AG04450 (cell line): ENCODE results near the gene ANKRD13A. TPM values are rescaled to one million over a fixed set of nuclear protein-coding genes. Genes with fewer than 3 reads are reported as not detected.

Experiments used
- CTCF ChIA-PET: fragments of 300-600, 350-600 bp; formaldehyde crosslinking; extraction: SDS; loops from one replicate; lab custom pipeline; 2022; ENCODE audit warnings: antibody characterized with exemption, inconsistent platforms; lab: Charles Lee
- POLR2A ChIA-PET: fragments of 350-600 bp; formaldehyde crosslinking; extraction: SDS; loops from one replicate; lab custom pipeline; 2021; ENCODE audit warnings: antibody characterized with exemption, inconsistent platforms; lab: Yijun Ruan, JAX
- DNase-seq: peaks from one replicate; pipeline ENCODE4 v3.0.0-alpha.2; 2011; ENCODE audit warnings: low read depth, low spot score
- H3K27ac ChIP-seq: one replicate; pipeline ENCODE4 v1.5.1; 2012; ENCODE audit warnings: low read depth, low read length, control low read depth
- H3K27me3 ChIP-seq: one replicate; pipeline ENCODE4 v1.6.0; 2012; ENCODE audit warnings: low read length; ENCODE audit not compliant: control insufficient read depth, insufficient read depth
- H3K4me3 ChIP-seq: 2 replicates; pipeline ENCODE4 v1.5.1; 2011; ENCODE audit warnings: mild to moderate bottlenecking, low read depth, low read length, control low read depth
- H3K9me3 ChIP-seq: 2 replicates; pipeline ENCODE4 v1.5.1; 2012; ENCODE audit warnings: low read length; ENCODE audit not compliant: control insufficient read depth, insufficient read depth
- polyA plus RNA-seq: library from polyadenylated mRNA; depleted of rRNA; stranded (reverse); fragments of >200 nt; gene quantifications from 2 replicates; pipeline ENCODE4 v1.2.3, GENCODE V29; 2011
- TF ChIP-seq, protein P1 (sequence below): IDR thresholded peaks from 2 replicates; pipeline ENCODE4 v1.5.1; 2011; ENCODE audit warnings: low read depth, low read length, control low read depth, inconsistent platforms

ANKRD13A gene
- polyA plus RNA-seq, 1 experiment: 246 TPM

DNA sequence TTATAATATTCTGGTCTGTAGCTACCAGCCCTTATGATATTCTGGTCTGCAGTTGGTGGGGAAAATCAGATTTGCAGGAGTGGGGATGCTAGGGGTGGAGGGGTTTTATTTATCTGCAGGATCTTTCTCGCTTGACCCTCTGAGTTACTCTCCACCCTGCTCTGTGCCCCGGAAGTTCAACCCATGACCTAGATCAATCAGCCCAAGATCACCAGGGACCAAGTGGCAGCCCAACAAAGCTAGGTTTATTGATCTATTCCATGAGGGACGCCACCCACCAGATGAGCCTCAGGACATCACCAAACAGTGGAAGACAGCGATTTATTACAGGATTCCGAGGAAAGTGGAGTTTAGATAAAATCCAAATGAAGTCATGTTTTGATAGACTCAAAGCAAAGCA is 74.9 kb downstream of the ANKRD13A start:
- no peak overlapping the region for H3K27ac ChIP-seq
- ChIA-PET CTCF (interaction anchor here (1.0 kb wide), 1 partner anchor 26 kb away, joined by 3 read pairs; no protein-coding TSS in a partner anchor), POLR2A (interaction anchor here (0.7 kb wide), 1 partner anchor 402 kb away, joined by 3 read pairs; no protein-coding TSS in a partner anchor)
- H3K9me3 ChIP-seq: no peaks in the 10 kb centered on the region; the same call in 1 of the 2 replicates
- TF ChIP-seq, protein P1, sequence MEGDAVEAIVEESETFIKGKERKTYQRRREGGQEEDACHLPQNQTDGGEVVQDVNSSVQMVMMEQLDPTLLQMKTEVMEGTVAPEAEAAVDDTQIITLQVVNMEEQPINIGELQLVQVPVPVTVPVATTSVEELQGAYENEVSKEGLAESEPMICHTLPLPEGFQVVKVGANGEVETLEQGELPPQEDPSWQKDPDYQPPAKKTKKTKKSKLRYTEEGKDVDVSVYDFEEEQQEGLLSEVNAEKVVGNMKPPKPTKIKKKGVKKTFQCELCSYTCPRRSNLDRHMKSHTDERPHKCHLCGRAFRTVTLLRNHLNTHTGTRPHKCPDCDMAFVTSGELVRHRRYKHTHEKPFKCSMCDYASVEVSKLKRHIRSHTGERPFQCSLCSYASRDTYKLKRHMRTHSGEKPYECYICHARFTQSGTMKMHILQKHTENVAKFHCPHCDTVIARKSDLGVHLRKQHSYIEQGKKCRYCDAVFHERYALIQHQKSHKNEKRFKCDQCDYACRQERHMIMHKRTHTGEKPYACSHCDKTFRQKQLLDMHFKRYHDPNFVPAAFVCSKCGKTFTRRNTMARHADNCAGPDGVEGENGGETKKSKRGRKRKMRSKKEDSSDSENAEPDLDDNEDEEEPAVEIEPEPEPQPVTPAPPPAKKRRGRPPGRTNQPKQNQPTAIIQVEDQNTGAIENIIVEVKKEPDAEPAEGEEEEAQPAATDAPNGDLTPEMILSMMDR: no peak
- H3K4me3 ChIP-seq: no peak overlapping the region
- H3K27me3 ChIP-seq: no peaks in the 10 kb centered on the region
- no peak for DNase-seq

DNA sequence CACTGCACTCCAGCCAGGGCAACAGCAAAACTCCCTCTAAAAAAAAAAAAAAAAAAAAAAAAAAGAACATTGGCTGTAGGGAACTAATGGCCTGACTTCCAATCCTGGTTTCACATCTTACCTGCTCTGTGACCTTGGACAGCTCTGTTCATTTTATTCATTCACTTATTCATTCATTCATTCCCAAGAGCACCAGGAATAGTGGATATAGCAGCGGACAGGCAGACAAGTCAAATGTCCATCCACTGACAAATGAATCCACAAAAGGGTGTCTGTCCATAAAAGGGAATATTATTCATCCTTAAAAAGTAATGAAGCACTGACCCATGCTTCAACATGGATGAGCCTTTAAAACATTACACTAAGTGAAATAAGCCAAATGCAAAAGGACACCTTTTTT is 76.7 kb downstream of the ANKRD13A start:
- Histone ChIP-seq H3K27ac (no peak overlapping the region), H3K27me3 (no peaks in the 10 kb centered on the region), H3K4me3 (no peak overlapping the region), H3K9me3 (no peaks in the 10 kb centered on the region; the same call in 1 of the 2 replicates)
- TF ChIP-seq, protein P1: no peak
- CTCF ChIA-PET: interaction anchor here (0.7 kb wide), 1 partner anchor 394 kb away, joined by 4 read pairs; no protein-coding TSS in a partner anchor
- DNase-seq: no peak
- POLR2A ChIA-PET: no interaction called here

DNA sequence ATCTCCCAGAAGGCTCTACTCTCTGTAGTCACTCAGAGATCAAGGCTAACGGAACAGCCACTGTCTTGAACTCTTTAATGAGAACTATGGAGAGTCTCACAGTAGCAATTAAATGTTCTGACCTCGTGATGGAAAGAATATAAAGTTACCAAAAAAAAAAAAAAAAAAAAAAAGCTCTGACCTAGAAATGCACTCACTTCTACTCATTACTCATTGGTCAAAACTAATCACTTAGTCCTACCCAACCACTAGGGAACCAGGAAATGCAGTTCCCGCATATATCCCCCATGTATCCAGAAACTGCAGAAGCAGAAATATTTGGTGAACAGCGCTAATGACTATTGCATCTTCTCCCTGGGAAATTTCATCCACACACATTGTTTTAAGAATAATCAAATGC is 78.6 kb downstream of the ANKRD13A start:
- no peak for DNase-seq
- H3K27me3 ChIP-seq: no peaks in the 10 kb centered on the region
- ChIA-PET POLR2A (no interaction called here), CTCF (interaction anchor here (0.6 kb wide), 3 partner anchors 24 to 147 kb away, joined by 3 to 4 read pairs (median 3); no protein-coding TSS in a partner anchor)
- H3K27ac ChIP-seq: no peak overlapping the region
- TF ChIP-seq, protein P1: no peak
- H3K9me3 ChIP-seq: no peaks in the 10 kb centered on the region; the same call in 1 of the 2 replicates
- H3K4me3 ChIP-seq: no peak overlapping the region

DNA sequence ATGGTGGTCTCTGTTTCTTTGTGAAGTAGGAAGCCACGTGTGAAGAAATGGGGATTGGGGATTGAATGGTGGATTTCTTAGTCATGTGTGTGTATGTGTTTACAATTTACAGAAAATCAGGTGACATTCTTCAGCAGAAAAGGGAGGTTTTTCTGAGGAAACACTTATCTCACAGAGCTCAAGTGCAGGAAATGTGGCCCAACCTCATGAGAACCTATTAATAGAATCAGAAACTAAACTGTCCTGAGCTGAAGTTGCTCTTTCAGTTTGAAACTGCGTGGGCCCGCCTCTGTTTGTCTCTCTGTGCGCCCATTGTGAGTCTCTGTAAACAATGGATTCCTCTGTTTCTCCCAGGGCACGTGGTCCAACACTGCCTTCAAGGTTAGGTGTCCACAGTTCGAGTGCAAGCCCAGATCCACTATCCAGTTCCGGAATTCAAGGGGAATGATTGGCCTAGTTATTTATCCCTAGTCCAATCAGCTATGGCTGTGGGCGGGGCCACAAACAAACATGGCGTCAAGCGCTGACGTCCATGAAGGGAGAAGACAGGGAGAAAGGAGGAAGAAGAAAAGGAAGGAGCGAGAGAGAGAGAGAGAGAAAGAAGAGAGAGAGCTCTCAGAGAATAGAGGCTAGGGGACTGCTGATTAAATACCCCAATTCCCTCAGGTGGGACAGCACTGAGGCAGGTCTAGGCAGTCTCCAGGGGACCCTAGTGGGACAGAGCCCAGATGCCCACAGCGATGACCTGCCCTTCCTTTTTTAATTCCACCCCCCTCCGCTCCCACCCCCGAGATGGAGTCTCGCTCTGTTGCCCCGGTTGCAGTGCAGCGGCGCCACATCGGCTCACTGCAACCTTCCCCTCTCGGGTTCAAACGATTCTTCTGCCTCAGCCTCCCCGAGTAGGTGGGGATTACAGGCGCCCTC is 80.5 kb downstream of the ANKRD13A start:
- ChIA-PET CTCF (no interaction called here), POLR2A (interaction anchor here (0.6 kb wide), 1 partner anchor 132 kb away, joined by 3 read pairs; no protein-coding TSS in a partner anchor)
- Histone ChIP-seq H3K27ac (no peak overlapping the region), H3K4me3 (no peak overlapping the region), H3K9me3 (no peaks in the 10 kb centered on the region), H3K27me3 (no peaks in the 10 kb centered on the region)
- no peak for DNase-seq
- TF ChIP-seq, protein P1: no peak

DNA sequence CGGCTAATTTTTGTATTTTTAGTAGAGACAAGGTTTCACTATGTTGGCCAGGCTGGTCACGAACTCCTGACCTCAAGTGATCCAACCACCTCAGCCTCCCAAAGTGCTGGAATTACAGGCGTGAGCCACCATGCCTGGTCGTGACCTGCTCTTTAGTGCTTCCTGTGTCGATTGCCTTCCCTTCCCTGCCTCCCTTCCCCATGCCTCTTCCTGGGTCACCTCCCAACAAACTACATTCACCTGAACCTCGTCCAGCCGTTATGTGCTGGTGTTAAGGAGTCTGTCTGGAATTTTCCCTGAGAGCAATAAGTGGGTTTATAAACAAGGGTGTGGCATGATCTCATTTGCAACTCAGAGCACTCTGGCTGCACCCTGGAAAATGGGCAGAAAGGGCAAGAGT is 81.2 kb downstream of the ANKRD13A start:
- POLR2A ChIA-PET: interaction anchor here (0.6 kb wide), 1 partner anchor 131 kb away, joined by 3 read pairs; no protein-coding TSS in a partner anchor
- Histone ChIP-seq H3K9me3 (no peaks in the 10 kb centered on the region), H3K4me3 (no peak overlapping the region), H3K27ac (no peak overlapping the region), H3K27me3 (peaks cover 3% of the 10 kb centered on the region)
- CTCF ChIA-PET: no interaction called here
- TF ChIP-seq, protein P1: no peak
- DNase-seq: no peak
